GM12872 (cell line): ENCODE measurements around the gene ASIC1.

Experiments used
- TF ChIP-seq, protein P1 (sequence below): IDR thresholded peaks from 3 replicates; pipeline ENCODE4 v1.5.1; 2011; ENCODE audit warnings: low read depth, mild to moderate bottlenecking, low read length, moderate library complexity; ENCODE audit not compliant: insufficient read depth

The ASIC1 gene

GRCh38 chr12:50057896-50058670, 687 bp downstream of the ASIC1 start:
- TF ChIP-seq, protein P1, sequence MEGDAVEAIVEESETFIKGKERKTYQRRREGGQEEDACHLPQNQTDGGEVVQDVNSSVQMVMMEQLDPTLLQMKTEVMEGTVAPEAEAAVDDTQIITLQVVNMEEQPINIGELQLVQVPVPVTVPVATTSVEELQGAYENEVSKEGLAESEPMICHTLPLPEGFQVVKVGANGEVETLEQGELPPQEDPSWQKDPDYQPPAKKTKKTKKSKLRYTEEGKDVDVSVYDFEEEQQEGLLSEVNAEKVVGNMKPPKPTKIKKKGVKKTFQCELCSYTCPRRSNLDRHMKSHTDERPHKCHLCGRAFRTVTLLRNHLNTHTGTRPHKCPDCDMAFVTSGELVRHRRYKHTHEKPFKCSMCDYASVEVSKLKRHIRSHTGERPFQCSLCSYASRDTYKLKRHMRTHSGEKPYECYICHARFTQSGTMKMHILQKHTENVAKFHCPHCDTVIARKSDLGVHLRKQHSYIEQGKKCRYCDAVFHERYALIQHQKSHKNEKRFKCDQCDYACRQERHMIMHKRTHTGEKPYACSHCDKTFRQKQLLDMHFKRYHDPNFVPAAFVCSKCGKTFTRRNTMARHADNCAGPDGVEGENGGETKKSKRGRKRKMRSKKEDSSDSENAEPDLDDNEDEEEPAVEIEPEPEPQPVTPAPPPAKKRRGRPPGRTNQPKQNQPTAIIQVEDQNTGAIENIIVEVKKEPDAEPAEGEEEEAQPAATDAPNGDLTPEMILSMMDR = no peak

DNA sequence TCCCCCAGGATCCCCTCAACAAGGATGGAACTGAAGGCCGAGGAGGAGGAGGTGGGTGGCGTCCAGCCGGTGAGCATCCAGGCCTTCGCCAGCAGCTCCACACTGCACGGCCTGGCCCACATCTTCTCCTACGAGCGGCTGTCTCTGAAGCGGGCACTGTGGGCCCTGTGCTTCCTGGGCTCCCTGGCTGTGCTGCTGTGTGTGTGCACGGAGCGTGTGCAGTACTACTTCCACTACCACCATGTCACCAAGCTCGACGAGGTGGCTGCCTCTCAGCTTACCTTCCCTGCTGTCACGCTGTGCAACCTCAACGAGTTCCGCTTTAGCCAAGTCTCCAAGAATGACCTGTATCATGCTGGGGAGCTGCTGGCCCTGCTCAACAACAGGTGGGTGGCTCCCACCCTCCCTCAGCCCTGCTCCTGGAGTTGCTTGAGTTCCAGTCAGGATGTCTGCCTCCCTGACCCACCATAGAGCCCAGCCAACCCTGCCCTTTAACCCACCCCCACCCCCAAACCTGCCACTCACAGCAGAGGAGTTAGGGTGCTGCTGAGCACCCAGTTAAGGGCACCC, 1.4 kb downstream of the ASIC1 start:
- TF ChIP-seq, protein P1 = no peak

DNA sequence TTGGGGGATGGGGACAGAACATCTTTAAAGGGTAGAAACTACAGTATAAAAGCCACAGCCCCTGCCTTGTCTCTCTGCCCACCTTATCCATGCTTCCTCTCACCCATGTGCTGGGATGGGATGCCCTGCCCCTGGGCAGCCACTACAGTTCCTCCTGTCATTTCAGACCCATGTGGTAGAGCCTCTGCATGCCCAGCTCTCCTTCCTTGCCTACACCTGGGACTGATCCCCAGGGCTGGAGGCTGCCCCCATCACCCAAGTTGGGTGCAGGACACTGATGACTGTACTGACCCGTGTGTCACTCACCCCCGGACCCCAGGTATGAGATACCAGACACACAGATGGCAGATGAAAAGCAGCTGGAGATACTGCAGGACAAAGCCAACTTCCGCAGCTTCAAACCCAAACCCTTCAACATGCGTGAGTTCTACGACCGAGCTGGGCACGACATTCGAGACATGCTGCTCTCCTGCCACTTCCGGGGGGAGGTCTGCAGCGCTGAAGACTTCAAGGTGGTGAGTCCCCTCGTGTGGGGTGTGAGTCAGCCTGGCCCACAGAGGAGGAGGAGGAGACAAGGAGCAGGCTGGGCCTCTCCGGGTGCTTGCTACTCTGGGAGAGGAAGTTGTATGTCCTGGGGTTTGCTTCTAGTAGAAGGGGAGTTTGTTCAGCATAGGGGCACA, 2.2 kb downstream of the ASIC1 start:
- TF ChIP-seq, protein P1 = no peak

DNA sequence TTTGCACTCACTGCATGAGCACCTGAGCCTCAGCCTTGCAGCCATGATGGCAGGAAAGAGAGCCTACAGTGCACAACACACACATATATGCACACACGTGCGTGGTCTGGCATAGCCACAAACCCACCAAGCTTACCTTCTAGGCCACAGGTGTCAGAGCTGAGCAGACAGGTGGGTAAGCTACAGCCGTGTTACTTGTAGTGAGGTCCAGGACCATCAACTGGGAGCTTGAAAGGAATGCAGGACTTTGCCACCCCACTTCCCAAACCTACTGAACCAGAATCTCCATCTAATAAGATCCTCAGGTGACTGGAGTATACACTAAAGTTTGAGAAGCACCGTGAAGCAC, 2.7 kb downstream of the ASIC1 start:
- TF ChIP-seq, protein P1 = no peak

- TF ChIP-seq, protein P1 = no peak
Measured at GRCh38 chr12:50061171-50061570, 3.8 kb downstream of the ASIC1 start.

DNA sequence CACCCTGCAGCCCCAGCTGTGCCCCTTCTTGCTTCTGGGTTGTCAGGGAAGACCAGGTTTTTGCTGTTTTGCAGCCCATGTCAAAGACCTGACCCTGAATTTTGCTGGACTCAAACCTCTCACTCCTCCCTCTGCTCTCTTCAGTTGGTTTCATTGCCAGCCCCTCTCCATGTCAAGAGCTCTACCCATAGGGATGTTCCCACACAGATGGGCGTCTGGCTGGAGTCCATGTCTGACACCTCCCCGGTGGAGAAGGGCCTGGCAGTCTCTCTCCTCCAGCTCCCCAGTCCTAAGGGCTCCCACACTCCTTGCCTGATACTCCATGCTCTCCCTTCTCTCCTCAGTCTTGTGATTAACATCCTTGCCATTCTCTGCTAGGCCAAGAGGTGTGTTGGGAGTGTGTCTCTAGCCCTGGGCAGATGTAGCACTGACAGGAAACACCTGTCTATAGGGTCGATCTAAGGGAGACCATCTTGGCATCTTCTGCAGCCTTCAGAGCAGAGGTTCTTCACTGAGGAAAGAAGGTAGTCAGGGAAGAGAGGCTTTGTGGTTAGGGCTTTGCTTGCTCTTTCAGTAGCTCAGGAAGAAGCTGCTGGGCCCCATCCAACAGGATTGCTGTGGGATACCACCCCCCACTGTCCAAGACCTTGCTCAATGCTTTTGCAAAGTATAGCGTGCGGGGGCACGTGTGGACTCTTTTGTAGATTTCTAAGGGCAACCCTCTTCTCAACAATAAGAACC, 4.7 kb downstream of the ASIC1 start:
- TF ChIP-seq, protein P1 = no peak
